WTC11 (cell line): ENCODE results near the gene PRKAG2. TPM values are rescaled to one million over a fixed set of nuclear protein-coding genes. Genes with fewer than 3 reads are reported as not detected.

ENCODE experiments used
- ATAC-seq: fragments of 200-7000 bp; cut with Tn5 transposase; 2 replicates; pipeline ENCODE4 v1.10.0; 2021; ENCODE audit warnings: mild to moderate bottlenecking, moderate library complexity
- CTCF ChIA-PET: fragments of 300-600 bp; sonication (Branson Sonifier 250); formaldehyde crosslinking; loops from one replicate; lab custom pipeline; 2021; ENCODE audit warnings: antibody characterized with exemption; lab: Charles Lee
- POLR2A ChIA-PET: fragments of 350-600 bp; sonication (Branson Sonifier 250); formaldehyde crosslinking; loops from one replicate; lab custom pipeline; 2021; ENCODE audit warnings: antibody characterized with exemption; lab: Charles Lee
- DNase-seq: peaks from one replicate; pipeline ENCODE4 v3.0.0; 2021; ENCODE audit warnings: low spot score
- H3K27ac Mint-ChIP-seq: 2 replicates; pipeline ENCODE4 v1.8.0; 2021; ENCODE audit warnings: mixed read lengths
- H3K27me3 Mint-ChIP-seq: 2 replicates; pipeline ENCODE4 v1.8.0; 2021; ENCODE audit warnings: low read depth, mild to moderate bottlenecking, moderate library complexity, mixed read lengths
- H3K36me3 Mint-ChIP-seq: 2 replicates; pipeline ENCODE4 v1.8.0; 2021; ENCODE audit warnings: mixed read lengths
- H3K4me1 Mint-ChIP-seq: 2 replicates; pipeline ENCODE4 v1.8.0; 2022; ENCODE audit warnings: mixed read lengths
- H3K4me3 Mint-ChIP-seq: 2 replicates; pipeline ENCODE4 v1.8.0; 2021; ENCODE audit warnings: mild to moderate bottlenecking, moderate library complexity, mixed read lengths
- H3K9me3 Mint-ChIP-seq: 2 replicates; pipeline ENCODE4 v1.8.0; 2021; ENCODE audit warnings: mixed read lengths
- AFF4 ChIP-seq: sonication (generic); formaldehyde crosslinking; IDR thresholded peaks from 2 replicates; pipeline ENCODE4 v1.8.1; 2023; ENCODE audit warnings: mild to moderate bottlenecking, missing genetic modification reagents, borderline replicate concordance
- ATF3 ChIP-seq: sonication (generic); formaldehyde crosslinking; conservative IDR thresholded peaks from 2 replicates; pipeline ENCODE4 v1.8.1; 2022; ENCODE audit warnings: mild to moderate bottlenecking, missing genetic modification reagents
- CREB1 ChIP-seq: sonication (generic); formaldehyde crosslinking; IDR thresholded peaks from 2 replicates; pipeline ENCODE4 v1.8.0; 2023; ENCODE audit warnings: mild to moderate bottlenecking, missing genetic modification reagents
- CREM ChIP-seq: sonication (generic); formaldehyde crosslinking; IDR thresholded peaks from 2 replicates; pipeline ENCODE4 v1.8.1; 2022; ENCODE audit warnings: mild to moderate bottlenecking, missing genetic modification reagents, moderate library complexity
- E2F1 ChIP-seq: sonication (generic); formaldehyde crosslinking; IDR thresholded peaks from 2 replicates; pipeline ENCODE4 v1.8.0; 2022; ENCODE audit warnings: mild to moderate bottlenecking, missing genetic modification reagents
- FOXJ3 ChIP-seq: sonication (generic); formaldehyde crosslinking; IDR thresholded peaks from 2 replicates; pipeline ENCODE4 v1.9.0; 2021; ENCODE audit warnings: missing genetic modification reagents, mild to moderate bottlenecking, borderline replicate concordance
- FOXP1 ChIP-seq: sonication (generic); formaldehyde crosslinking; IDR thresholded peaks from 2 replicates; pipeline ENCODE4 v1.8.0; 2022; ENCODE audit warnings: missing genetic modification reagents, mild to moderate bottlenecking, moderate library complexity, borderline replicate concordance
- HMGXB4 ChIP-seq: sonication (generic); formaldehyde crosslinking; IDR thresholded peaks from 2 replicates; pipeline ENCODE4 v1.8.1; 2023; ENCODE audit warnings: mild to moderate bottlenecking, moderate library complexity, missing genetic modification reagents
- NFYB ChIP-seq: sonication (generic); formaldehyde crosslinking; conservative IDR thresholded peaks from 2 replicates; pipeline ENCODE4 v1.8.0; 2022; ENCODE audit warnings: low read depth, missing genetic modification reagents
- PRRX2 ChIP-seq: fragments of 250-450 bp; sonication (Bioruptor Pico); IDR thresholded peaks from 2 replicates; pipeline ENCODE4 v1.8.0; 2021; ENCODE audit warnings: mild to moderate bottlenecking
- SP1 ChIP-seq: sonication (generic); formaldehyde crosslinking; conservative IDR thresholded peaks from 2 replicates; pipeline ENCODE4 v1.8.1; 2022; ENCODE audit warnings: missing genetic modification reagents
- TP53 ChIP-seq: sonication (generic); formaldehyde crosslinking; IDR thresholded peaks from 2 replicates; pipeline ENCODE4 v1.8.1; 2023; ENCODE audit warnings: mild to moderate bottlenecking, missing genetic modification reagents
- ZNF121 ChIP-seq: sonication (generic); formaldehyde crosslinking; IDR thresholded peaks from 2 replicates; pipeline ENCODE4 v1.8.0; 2023; ENCODE audit warnings: missing genetic modification reagents
- ZNF232 ChIP-seq: sonication (generic); formaldehyde crosslinking; IDR thresholded peaks from 2 replicates; pipeline ENCODE4 v1.8.0; 2022; ENCODE audit warnings: mild to moderate bottlenecking, missing genetic modification reagents
- ZNF396 ChIP-seq: fragments of 250-450 bp; sonication (Bioruptor Pico); IDR thresholded peaks from 2 replicates; pipeline ENCODE4 v1.8.0; 2021; ENCODE audit warnings: mild to moderate bottlenecking, moderate library complexity, borderline replicate concordance
- total RNA-seq: library from RNA; stranded (reverse); gene quantifications from 3 replicates; pipeline ENCODE4 v1.2.3, GENCODE V29; 2021
- TF ChIP-seq, protein P1 (sequence below): fragments of 250-450 bp; sonication (Bioruptor Pico); IDR thresholded peaks from 2 replicates; pipeline ENCODE4 v1.9.0; 2021; ENCODE audit warnings: mild to moderate bottlenecking

PRKAG2 gene
- total RNA-seq, 1 experiment from 2014 or later: 20.3 TPM

GRCh38 chr7:151900986-151901621 is 24.2 kb upstream of the PRKAG2 start (continued):
- TF ChIP-seq CREM (CRISPR knock-in tag): no peak
- no peak for TF ChIP-seq CREB1
- TF ChIP-seq FOXJ3 (CRISPR knock-in tag): no peak
- no peak for TF ChIP-seq FOXP1 (CRISPR knock-in tag)
- TF ChIP-seq, protein P1, sequence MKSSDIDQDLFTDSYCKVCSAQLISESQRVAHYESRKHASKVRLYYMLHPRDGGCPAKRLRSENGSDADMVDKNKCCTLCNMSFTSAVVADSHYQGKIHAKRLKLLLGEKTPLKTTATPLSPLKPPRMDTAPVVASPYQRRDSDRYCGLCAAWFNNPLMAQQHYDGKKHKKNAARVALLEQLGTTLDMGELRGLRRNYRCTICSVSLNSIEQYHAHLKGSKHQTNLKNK (CRISPR knock-in tag): no peak
- TF ChIP-seq ZNF121 (CRISPR knock-in tag): no peak
- no peak for TF ChIP-seq ZNF232 (CRISPR knock-in tag)
- TF ChIP-seq, all 79 proteins: peak for 0

DNA sequence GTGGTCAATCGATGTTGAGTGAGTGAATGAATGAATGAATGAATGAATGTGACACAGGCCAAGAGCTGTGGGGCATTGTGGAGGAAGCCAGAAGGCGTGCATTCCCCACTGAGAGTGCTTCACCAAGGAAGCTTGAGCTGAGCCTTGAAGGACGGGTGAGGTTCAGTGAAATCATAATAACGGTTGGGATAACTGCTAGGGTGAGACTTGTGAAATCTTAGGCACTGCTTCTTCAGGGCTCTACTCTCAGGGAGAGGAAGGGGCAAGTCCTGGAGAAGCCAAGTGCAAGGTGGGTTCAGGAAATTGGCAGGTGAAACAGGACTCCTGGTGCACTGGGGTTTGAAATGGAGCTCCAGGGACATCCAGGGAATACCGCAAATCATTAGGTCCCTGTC is 23.7 kb upstream of the PRKAG2 start:
- H3K36me3 Mint-ChIP-seq: no peaks in the 10 kb centered on the region
- ATAC-seq: no peak
- no peak overlapping the region for H3K27ac Mint-ChIP-seq
- no peak for DNase-seq
- no peaks in the 10 kb centered on the region for H3K9me3 Mint-ChIP-seq
- H3K4me3 Mint-ChIP-seq: no peak overlapping the region
- TF ChIP-seq HMGXB4 (CRISPR knock-in tag) (no peak), E2F1 (CRISPR knock-in tag) (no peak), ATF3 (CRISPR knock-in tag) (no peak), TP53 (CRISPR knock-in tag) (no peak), NFYB (CRISPR knock-in tag) (no peak), ZNF396 (no peak), SP1 (CRISPR knock-in tag) (no peak), PRRX2 (CRISPR knock-in tag) (no peak), AFF4 (no peak)
- TF ChIP-seq, all 79 proteins: peak for 0
- H3K27me3 Mint-ChIP-seq: no peaks in the 10 kb centered on the region; the same call in none of the 2 replicates
- CTCF ChIA-PET: no interaction called here
- H3K4me1 Mint-ChIP-seq: peaks cover 15% of the 10 kb centered on the region
- POLR2A ChIA-PET: no interaction called here
